Fibroblast of the conjunctiva (primary cell): ENCODE data around the gene ORM2.

Experiments
- DNase-seq: peaks from one replicate; pipeline ENCODE4 v3.0.0-alpha.2; 2010; ENCODE audit warnings: low read depth

The ORM2 gene

DNA sequence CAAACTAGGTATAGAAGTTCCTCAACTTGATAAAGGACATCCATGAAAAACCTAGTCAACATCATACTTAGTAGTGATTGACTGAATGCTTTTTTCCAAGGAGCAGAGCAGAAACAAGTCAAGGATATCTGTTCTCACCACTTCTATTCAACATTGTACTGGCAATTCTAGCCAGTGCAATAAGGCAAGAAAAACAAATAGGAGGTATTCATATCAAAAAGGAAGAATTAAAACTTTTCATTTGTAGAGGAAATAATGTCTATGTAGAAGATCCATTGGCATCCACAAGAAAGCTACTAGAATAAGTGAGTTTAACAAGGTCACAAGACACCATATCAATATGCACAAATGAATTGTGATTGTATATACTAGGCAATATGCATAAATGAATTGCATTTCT, 35.0 kb upstream of the ORM2 start:
- no peak for DNase-seq

DNA sequence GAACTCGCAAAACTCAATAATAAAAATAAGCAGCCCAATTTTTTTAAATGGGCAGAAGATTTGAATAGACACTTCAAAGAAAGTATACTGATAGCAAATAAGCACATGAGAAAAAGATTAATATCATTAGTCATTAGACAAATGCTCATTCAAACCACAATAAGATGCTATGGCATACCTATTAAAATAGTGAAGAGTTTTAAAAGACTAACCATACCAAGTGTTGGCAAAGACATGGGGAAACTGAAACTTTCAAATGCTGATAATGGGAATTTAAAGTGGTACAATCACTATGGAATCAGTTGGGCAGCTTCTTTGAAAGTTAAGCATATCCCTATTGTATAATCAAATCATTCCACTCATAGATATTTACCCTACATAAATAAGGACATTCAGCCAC, 33.3 kb upstream of the ORM2 start:
- no peak for DNase-seq

DNA sequence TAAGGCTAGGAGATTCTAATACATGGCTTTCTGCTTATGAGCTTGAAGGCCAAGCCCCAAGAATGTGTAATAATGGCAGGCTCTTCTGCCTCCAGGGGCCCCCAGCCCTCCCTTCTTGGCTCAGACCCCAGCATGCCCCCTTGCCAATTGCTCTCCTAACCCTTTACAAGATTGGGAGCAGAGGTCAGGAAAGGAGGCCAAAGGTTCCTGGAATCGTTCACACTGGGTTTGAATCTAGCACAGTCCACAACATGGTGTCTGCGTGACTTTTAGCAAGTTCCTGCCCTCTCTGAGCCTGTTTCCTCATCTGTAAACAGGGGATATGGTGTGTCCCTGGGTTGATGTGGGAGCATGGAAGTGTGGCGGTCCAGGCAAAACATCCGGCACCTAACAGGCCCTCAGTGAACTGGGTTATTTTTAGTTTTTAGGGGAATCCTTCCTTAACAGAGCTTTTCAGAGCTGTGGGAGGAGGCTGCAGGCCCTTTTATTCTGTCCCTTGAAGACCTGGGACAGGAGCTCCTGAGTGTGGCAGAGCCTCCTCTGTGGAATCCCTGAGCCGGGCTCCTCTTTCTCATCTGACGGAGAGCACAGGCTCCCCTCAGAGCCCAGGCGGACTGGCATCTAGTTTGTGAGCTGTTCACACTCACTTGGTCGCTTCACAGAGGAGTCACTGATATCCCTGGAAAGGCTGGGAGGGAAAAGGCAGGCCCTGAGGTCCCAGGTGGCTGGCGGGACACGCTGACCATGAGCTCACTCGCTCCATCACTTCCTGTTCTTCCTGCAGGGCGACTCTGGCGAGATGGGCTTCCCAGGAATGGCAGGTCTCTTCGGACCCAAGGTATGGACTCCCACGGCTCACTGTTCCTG, 30.1 kb upstream of the ORM2 start:
- no peak for DNase-seq

DNA sequence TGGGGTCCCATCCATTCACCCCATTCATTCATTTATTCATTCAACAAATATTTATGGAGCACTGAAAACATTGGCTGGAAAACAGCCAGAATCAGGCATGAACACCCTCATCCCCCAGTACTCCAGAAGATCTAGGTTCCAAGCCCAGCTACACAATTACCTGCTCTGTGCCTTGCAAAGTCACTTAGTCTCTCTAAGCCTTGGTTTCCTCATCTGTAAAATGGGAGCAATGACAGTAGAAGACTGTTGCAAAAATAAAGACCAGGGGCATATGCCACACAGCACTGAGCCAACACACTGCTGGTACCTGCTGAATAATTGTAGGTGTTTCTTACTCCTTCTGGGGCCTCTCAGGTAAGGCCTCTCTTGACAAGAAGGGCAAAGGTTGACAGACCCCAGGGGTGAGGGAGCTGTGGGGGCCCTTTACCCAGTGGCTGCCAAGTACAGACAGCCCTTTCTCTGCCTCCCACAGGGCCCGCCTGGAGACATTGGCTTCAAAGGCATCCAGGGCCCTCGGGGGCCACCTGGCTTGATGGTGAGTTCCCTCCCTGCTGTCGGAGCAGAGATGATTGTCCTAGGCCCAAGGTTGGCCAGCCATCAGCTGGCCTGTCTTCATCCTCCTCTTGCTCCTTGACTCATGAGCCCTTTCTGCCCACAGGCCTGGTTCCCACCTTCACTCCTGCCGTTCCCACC, 29.4 kb upstream of the ORM2 start:
- no peak for DNase-seq

DNA sequence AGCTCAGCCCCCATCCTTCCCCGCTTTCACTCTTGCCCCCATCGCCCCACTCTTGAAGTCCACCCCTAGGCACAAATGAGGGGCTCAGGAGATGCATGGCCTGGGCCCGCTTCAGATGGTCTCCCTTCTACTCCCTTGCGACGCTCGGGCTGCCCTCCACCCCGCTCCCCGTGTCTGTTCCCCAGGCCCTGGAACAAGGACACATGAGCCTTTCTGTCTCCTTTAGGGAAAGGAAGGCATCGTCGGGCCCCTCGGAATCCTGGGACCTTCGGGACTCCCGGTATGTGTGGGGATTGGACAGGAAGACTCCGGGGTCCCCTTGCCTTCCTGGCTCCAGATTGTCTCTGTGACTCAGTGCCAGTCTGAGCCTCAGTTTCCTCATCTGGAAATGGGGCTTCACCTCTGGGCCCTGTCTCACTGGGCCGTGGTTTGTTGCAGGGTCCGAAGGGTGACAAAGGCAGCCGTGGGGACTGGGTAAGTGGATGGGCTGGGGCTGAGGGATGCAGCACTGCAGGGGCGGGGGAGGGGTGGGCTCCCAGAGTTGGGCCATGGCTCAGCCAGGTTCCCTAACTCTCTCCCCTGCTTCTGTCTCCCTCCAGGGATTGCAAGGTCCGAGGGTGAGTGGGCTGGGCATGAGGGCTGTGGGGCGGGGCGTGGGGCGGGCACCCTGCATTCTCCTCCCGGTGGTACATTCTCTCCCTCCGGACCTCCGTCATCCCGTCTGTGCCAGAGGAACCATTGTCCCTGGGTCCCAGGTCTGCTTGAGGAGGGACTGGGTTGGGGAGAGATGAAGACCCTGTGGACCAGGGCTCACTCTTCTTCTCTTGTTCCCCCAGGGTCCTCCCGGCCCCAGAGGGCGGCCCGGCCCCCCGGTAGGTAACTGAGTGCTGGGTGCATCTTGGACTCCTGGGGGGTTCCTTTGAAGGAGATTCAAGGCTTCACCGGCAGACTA, 28.5 kb upstream of the ORM2 start:
- DNase-seq = no peak

DNA sequence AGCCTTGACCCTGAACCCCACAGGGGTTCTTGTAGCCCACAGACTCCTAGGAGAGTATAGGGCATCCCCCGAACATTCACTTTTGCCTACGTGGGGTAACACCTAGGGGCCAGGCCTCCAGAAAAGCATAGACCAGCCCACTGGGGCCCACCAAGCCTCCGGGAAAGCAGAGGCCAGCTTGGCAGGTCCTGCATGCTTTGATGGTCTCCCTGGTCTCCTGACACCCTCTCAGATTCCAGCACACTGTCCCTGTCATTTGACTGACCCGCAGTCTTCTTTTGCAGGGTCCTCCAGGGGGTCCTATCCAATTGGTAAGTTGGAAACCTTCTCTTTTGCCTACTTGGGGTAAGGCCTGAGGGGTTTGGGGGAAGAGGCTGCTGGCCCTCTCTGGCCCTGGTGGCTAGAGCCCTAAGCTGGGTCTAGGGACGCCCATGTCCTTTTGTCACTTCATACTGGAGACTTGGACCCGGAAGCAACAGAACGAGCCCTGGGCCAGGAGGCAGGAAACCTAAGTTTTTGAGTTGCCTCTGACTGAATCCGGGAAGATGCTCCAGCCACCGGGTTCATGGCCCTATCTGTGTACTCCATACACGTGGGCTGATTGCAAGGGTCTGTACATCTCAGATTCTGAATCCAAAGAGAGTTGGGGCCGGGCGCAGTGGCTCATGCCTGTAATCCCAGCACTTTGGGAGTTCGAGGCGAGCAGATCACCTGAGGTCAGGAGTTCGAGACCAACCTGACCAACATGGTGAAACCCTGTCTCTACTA, 27.7 kb upstream of the ORM2 start:
- no peak for DNase-seq

DNA sequence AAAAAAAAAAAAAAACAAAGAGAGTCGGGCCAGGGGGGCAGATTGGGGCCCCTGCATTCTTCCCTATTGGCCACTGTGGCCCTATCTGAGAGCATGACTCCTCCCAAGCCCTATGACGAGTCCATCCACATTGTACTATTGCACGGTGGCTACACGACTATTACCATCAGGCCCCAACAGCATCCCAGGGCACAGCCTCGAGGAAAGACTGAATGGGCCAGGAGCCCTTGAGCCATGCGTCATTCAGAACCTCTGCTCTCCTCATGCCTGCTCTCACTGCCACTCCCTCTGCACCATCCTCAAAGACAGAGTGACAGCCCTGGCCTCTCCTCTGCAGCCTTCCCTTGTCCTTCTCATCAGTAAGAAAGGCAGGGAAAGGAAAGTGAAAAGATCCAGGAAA, 26.9 kb upstream of the ORM2 start:
- DNase-seq = no peak

DNA sequence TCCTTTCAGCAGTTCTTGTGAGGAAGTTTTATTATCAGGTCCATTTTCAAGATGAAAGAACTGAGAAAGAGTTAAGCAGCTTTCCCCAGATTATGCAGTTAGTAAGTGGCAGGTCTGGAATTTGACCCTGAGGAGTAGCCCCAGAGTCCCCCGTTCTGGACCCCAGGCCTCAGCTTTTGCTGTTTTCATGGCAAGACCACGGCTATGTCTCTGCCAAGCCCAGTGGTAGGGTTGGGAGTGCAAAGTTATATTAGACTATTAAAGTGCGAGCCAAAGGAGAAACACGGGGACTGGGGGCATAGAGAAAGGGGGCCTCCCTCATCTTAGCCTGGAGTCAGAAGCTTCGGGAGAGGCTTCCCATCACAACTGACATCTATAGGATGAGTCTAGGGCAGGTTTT, 26.1 kb upstream of the ORM2 start:
- no peak for DNase-seq

DNA sequence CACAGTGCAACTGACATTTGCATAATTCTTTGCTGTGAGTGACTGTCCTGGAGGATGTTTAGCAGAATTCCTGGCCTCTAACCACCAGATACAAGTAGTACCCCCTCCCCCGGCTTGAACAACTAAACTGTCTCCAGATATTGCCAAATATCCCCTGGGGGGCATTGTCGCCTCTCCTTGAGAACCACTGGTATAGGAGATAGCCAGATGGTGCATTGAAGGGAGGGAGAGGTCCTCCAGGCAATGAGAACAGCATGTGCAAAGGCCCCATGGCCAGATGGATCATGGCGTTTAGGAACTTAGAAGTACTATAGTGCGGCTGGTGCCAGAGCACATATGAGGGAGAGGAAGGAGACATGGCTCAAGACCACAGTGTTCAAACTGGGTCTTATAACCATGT, 25.7 kb upstream of the ORM2 start:
- DNase-seq = no peak

DNA sequence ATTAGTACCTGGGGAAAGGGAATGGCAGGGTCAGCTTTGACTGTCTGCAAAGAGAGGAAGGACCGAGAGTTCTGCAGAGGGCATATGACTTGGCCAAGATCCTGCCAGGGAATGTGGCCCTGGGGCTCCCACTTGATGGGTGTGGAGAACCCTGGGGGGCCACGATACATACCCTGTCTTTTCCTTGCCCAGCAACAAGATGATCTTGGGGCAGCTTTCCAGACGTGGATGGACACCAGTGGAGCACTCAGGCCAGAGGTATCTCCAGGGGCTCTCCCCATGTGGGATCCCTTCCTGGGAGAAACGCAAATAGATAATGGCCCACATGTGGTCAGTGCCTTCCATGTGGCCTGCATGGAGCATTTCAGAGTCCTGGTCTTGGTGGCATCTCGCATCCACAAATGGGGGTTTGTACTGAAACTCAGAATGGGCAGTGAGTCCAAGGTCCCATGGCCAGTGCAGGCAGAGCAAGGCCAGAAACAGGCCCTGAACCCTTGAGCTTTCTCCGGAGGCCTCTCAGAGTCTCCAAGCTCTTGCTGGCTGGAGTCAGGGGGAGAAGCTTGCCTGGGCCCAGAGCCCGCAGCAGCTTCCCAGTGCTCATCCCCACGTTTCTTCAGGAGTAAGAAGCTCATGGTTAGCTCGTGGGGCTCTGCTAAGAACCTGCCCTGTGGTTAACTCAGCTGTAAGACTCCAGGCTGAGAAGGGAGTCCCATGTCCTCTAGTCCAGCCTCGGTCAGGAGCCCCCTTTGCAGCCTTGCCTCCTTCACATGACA, 25.1 kb upstream of the ORM2 start:
- DNase-seq = no peak

DNA sequence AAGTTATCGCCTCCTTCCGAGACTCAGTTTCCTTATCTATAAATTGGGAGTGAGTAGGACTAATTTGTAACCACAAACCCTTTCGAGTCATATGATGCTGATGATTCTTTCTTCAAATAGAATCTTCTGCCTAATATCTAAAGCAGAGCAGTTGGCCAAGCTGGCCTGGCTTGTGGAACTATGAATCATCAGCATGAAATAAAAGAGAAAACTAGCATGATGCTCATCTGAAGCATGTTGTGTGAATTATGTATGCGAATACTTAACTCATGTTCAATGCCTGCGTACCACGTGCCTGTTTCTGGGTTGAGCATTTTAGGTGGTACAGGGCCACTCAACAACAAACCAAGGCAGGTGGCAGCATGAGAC, 21.8 kb upstream of the ORM2 start:
- no peak for DNase-seq

DNA sequence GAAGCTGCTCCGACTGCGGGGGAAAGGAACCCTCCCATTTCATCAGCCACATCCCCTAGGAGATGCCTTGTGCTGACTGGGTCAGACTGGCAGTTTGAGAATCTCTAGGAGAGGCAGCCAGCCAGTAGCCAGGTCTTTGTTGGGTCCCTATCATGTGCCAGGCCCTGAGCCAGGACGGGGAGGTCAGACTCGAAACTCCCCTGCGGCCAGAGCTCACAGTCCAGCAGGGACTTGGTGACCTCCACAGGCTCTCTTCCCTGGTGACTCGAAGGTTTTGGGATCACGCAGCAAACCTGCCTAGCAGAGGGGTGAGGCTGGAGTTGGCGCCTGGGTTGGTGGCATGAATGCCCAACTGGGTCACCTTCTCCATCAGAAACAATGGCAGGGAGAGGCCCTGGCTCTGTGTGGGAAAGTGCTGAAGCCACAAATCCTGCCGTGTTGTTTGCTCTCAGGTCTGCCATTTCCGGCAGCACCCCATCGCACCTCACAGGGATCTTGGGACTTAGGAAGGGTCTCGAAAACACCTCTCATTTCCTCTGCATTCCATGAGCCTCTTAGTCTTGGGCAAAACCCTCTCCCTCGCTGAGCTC, 21.2 kb upstream of the ORM2 start:
- no peak for DNase-seq

DNA sequence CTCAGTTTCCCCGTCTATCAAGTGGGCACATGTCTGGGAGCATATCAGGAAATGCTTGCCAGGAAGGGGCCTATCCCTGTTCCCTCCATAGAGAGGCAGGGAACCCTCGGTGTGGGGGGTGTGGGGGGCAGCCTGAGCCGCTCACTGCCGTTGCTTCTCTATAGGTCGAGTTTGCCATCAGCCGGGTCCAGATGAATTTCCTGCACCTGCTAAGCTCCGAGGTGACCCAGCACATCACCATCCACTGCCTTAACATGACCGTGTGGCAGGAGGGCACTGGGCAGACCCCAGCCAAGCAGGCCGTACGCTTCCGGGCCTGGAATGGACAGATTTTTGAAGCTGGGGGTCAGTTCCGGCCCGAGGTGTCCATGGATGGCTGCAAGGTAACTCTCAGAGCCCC, 20.6 kb upstream of the ORM2 start:
- no peak for DNase-seq

DNA sequence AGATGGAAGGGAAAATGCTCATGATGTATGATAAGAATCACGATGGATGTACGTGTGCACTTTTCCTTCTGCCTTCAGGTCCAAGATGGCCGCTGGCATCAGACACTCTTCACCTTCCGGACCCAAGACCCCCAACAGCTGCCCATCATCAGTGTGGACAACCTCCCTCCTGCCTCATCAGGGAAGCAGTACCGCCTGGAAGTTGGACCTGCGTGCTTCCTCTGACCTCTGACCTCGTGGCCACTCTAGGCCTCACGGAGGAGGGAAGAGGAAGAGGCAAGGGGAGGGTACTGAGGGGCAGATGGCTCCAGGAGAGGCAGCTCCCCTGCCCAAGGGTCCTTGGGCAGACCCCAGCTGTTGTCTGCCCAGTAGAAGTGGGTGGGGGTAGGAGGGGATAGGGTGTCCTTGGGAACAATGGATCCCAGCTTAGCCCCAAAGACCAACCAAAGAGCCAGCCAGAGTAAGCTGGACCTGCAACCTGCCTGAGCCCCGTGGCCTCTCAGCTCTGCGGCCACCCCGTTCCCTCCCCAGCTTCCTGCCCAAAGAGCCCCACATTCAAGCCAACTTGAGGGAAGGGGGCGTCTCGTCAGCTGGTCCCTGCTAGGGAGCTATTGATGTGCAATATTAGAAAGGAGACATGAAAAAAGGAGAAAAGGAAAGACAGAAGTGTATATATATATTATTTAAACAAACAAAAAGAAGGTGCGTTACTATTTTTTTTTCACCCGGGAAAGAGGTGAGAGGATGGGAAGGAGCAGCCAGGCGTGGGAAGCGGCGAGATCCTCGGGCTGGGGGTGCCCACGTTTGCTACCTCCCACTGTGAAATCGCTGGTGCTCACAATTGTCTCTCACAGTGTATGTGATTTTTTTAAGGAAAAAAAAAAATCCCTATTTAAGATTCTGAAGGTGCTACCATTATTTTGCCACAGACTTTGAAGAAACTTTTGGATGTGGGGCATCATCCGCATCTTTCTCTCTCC, 18.9 kb upstream of the ORM2 start:
- DNase-seq = no peak

DNA sequence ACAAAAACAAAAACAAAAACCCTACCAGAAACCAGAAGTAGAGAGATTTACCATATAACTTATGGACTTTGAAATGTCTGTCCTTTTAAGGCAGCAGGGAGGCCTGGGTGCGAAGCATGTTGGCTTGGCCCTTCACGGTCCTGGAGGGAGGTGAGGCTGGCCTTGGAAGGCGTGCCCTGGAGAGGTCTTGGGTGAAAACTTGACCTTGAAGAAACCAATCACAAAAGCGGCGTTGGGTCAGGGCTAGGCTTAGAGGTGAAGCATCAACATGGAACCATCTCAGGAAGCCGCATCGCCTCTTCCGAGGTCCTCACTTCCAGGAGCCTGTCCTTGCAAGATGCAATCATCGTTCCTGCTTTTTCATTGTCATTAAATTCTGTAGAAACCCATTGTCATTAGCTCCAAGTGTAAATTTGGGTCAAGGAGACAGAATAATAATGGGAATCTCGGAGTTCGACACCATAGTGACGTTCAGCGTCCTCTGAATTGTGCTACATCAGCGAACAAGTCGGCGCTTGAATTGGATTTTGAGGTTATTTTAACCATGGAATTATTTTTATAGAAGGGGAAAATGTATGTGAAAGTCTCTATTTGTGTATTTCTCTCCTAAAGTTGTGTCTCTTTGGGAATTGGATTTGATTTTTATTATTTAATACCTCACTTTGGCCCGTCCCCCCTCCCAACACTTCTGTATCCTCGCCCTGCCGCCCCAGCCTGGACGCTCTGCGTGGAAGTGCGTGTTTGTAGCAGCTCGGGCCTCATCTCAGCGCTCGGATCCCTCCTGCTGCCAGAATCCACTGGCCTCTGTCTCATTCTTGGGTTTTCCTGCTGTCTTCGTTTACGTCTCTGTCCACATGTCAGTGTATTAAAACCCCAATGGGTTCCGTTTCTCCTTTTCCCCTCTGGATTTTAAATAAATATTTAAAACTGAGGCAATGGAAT, 17.8 kb upstream of the ORM2 start:
- DNase-seq = no peak

DNA sequence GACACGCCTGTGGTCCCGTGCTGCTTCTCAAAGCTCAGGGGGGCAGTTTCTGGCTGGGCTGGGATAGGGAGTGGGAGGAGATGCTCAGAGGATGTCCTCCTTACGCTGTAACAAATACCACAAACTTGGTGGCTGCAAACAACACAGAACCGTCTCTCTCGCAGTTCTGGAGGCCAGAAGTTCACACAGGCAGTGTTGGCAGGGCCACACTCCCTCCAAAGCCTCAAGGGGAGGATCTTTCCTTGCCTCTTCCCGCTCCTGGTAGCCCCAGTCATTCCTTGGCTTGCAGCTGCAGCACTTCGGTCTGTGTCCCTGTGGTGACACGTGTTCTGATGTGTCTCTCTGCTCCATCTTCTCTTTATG, 17.2 kb upstream of the ORM2 start:
- no peak for DNase-seq

DNA sequence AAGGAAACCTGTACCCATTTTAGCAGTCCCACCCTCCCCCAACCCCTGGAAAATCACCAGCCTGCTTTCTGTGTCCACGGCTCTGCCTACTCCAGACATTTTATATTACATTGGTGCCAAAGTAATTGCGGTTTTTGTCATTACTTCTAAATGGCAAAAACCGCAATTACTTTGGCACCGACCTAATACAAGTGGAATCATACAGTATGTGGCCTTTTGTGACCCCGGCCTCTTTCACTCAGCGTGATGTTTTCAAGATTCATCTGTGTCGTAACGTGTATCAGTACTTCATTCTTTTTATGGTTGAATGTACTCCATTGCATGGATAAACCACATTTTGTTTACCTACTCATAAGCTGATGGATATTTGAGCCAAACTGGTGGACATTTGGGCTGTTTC, 16.5 kb upstream of the ORM2 start:
- DNase-seq = no peak

DNA sequence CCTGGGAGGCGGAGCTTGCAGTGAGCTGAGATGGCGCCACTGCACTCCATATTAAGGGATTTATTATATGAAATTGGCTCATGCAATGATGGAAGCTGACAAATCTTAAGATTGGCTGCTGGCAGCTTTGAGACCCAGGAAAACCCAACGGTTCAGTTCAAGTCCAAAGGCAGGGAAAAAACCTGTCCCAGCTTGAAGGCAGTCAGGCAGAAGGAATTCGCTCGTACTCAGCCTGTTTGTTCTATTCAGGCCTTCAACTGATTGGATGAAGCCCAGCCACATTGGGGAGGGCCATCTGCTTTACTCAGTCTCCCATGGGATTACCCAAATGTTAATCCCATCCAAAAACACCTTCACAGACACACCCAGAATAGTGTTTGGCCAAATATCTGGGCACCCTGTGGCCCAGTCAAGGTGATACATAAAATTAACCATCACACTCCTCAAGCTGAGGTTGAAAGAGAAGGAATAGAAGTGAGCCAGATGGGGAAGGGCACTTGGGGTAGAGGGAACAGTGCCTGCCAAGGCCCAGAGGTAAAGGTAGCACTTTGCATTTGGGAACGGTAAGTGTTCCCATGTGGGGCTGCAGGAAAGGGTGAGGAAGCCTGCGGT, 15.3 kb upstream of the ORM2 start:
- no peak for DNase-seq
